NCI-H2227 treated with DMSO at 0.1 percent for 48 hours (cell line): ENCODE measurements around the gene DSTN.

Experiments
- DNase-seq: peaks from one replicate; lab custom pipeline; 2025; lab: John Stamatoyannopoulos, UW

The DSTN gene

DNA sequence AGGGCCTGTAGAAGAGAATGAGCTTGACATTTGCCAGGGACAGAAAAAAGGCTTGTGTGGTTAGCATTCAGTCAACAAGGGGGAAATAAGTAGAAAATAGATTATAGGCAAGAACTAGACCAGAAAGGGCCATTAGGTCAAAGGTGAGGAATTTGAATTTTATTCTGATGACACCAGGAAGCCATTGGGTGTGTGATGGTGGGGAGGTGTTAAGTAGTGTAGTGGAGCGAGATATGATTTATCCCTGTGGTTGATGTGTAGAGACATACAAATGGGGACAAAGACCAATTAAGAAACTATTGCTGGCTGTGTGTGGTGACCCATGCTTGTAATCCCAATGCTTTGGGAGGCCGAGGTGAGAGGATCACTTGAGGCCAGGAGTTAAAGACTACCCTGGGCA, 11.0 kb downstream of the DSTN start:
- DNase-seq: no peak

- DNase-seq: no peak
Observed at GRCh38 chr20:17583126-17583525, 13.3 kb downstream of the DSTN start.

GRCh38 chr20:17584689-17585088, 14.8 kb downstream of the DSTN start:
- DNase-seq: no peak

GRCh38 chr20:17586250-17586649, 16.4 kb downstream of the DSTN start:
- DNase-seq: no peak

GRCh38 chr20:17587148-17587547, 17.3 kb downstream of the DSTN start:
- no peak for DNase-seq

- no peak for DNase-seq
Observed at GRCh38 chr20:17587824-17588223, 17.9 kb downstream of the DSTN start.

DNA sequence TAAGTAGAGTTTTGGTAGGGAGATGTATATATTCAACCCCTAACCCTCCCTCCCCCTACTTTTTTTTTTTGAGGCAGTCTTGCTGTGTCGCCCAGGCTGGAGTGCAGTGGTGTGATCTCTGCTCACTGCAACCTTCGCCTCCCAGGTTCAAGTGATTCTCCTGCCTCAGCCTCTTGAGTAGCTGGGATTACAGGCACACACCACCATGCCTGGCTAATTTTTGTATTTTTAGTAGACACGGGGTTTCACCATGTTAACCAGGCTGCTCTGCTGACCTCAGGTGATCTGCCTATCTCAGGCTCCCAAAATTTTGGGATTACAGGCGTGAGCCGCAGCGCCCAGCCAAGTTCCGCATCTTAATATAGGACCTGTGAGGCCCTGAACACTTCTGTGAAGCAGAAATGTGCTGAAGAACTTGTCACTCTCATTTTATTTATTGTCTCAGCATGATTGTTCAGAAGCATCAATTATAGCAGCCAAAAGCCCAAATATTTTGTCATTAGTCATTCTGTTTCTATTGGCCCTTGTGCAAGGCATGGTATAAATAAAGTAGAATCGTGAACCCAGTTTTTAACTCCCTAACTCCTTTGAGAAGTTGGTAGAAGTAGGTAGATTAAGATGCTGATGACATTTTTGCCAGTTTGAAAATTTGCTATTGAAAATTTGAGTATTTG, 19.4 kb downstream of the DSTN start:
- no peak for DNase-seq

GRCh38 chr20:17590245-17590644, 20.4 kb downstream of the DSTN start:
- DNase-seq: no peak

DNA sequence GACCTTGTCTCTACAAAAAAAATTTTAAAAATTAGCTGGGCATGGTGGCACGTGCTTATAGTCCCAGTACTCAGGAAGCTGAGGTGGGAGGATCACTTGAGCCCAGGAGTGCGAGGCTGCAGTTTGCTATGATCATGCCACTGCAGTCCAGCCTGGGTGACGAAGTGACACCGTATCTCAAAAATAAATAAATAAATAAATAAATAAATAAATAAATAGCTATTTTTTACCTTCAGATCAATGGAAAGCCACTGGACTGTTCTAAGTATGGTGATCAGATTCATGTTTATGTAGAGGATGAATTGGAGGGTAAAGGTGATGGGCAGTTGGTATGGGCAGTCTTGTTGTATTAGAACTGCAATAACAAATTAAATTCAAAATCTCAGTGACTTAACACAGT, 24.0 kb downstream of the DSTN start:
- no peak for DNase-seq

DNA sequence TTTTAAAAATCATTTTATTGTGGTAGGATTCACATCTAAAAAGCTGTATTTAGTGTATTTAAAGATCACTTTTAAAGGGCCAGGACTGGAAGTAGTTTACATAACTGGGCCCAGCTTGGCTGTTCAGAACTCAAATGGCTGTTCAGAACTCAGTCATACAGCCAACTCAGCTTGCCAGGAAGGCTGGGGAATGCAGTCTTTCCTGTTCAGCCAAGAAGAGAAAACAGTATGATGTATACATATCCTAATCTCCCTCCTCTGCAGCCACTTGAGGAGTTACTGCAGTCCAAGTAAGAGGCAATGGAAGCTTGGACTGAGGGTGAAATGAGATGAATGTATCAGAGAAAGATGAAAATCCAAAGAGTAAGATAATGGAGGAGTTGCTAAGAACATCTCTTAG, 24.6 kb downstream of the DSTN start:
- no peak for DNase-seq

GRCh38 chr20:17595856-17596255, 26.0 kb downstream of the DSTN start:
- DNase-seq: no peak

DNA sequence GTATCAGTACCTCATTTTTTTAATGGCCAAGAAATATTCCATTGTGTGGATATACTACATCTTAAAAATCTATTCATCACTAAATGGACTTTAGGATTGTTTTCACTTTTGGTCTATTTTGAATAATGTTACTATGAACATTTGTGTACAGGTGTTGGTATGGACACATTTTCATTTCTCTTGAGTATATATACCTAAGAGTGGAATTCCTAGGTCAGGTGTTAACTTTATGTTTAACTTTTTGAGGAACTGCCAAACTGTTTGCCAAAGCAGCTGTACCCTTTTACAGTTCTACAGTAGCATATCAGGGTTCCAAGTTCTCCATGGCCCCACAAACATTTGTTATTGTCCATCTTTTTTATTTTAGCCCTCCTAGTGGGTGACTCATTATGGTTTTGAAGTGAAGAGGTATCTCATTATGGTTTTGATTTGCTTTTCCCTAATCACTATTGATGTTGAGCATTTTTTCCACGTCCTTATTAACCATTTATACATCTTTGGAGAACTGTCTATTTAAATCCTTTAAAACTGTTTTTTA, 28.2 kb downstream of the DSTN start:
- no peak for DNase-seq

- DNase-seq: no peak
Observed at GRCh38 chr20:17601957-17602356, 32.1 kb downstream of the DSTN start.

- DNase-seq: no peak
Observed at GRCh38 chr20:17602493-17602892, 32.6 kb downstream of the DSTN start.

DNA sequence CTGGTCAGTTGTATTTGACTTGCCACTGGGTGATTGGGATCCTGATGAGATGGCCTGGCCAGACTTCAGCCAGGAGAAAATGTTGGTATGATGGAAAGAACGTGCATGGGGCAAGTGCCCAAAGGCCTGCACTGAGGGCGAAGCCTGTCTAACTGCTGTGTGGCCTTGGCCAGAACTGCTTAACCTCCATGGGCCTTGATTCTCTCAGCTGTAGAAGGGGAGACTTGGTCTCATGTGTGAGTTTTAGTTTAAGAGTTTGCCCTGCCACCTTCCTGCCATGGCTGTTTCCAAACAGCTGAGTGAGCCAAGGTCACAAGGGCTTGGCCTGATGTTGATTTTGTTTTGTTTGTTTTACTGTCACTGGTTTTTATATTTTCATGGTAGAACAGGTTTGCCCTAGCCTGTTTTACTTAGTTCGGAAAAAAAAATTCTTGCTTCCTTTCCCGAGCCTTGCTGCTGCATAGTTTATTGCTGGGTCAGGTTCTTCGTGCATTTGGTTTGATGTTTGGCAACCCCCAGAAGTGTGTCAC, 35.3 kb downstream of the DSTN start:
- DNase-seq: no peak

- no peak for DNase-seq
Observed at GRCh38 chr20:17606001-17606400, 36.1 kb downstream of the DSTN start.

DNA sequence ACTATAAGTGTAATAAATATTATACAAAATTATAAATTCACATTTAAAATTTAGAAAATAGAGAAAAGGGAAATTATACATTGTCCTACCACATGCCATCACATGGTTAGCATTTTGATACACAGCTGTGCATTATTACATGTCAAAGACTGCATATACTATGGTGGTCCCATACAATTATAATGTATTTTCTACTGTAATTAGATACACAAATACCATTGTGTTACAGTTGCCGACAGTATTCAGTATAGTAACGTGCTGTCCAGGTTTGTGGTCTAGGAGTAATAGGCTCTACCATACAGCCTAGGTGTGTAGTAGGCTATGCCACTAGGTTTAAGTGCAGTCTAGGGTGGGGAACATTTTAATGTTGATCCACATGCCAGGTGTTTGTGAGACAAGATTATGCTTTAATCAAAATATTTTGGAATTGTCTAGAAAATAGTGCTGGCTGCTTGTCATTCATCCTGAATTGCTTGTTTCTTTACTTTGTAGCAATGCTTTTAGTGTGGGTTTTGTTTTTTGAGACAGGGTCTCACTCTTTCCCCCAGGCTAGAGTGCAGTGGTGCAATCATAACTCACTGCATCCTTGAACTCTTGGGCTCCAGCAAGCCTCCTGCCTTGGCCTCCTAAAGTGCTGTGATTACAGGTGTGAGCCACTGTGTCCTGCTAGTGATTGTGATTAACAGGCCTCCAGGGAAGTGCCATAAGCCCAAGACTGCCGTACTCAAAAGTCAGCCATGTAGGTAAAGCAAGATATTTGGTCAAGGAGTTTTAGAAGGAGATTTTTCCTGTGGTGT, 39.0 kb downstream of the DSTN start:
- no peak for DNase-seq

DNA sequence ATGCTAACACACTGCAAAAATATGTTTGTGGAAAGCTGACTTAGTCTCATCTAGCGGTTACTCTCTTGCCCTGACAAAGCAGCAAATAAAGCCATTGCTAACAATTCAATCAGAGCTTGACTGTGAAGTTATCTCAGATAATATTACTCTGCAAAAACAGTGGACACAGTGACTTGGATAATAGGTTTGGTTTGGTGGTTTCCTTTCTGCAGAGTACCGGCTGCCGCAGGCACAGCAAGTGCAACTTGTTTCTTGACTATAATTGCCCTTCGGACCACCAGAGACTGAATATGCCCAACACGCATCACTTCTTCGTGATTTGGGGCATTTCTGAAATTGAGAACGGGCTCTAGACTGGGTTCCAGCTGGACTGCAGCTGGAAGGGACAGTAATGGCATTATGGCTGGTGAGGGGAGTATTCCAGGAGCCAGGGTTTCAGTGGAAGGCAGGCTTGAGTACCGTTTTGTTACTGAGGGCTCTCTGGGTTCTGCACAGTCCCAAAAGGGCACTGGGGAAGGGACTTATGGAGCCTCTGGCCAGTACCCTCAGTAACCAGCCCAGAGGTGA, 40.0 kb downstream of the DSTN start:
- DNase-seq: no peak

DNA sequence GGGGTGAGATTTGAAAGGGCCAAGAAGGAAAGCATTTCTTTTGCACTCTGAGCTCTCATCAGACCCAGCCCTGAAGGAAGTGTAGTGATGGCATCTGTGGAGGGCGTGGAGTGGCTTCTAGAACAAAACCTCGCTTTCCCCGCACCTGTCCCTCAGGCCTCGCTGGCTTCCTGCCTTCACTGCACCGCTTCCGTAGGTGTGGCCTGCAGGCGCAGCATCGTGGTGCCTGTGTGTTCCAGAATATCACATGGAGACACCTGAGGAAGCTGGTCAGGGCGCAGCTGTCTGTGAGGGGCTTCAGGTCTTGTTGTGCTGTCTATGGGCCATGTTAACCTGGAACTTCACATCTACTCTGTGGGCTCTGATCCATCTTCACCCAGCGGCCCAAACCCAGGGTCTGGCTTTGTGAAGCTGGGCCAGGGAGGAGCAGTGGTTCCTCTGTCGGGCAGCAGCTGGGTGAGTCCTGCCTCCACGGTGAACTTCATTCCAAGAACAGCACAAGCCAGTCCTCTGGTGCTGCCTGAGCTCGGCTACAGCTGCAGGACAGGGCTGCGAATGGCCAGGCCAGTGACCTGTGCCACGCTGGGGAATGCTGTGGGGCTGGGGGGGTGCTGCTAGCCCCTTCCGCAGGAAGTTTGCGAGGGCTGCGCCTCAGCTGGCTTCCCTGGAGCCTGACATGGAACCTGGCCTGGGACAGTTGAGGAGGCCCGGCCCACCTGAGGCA, 40.9 kb downstream of the DSTN start:
- no peak for DNase-seq

DNA sequence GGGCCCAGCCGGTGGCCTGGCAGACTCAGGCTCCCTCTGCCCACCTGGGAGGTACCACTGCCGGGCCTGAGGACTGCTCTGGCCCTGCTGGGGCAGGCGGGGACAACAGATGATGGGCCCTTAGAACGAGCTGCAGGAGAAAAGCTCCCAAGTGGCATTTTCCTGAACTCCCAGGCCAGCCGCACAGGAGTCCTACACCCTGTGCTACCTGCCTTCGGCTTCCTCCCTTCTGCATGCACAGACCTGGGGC, 41.3 kb downstream of the DSTN start:
- no peak for DNase-seq

DNA sequence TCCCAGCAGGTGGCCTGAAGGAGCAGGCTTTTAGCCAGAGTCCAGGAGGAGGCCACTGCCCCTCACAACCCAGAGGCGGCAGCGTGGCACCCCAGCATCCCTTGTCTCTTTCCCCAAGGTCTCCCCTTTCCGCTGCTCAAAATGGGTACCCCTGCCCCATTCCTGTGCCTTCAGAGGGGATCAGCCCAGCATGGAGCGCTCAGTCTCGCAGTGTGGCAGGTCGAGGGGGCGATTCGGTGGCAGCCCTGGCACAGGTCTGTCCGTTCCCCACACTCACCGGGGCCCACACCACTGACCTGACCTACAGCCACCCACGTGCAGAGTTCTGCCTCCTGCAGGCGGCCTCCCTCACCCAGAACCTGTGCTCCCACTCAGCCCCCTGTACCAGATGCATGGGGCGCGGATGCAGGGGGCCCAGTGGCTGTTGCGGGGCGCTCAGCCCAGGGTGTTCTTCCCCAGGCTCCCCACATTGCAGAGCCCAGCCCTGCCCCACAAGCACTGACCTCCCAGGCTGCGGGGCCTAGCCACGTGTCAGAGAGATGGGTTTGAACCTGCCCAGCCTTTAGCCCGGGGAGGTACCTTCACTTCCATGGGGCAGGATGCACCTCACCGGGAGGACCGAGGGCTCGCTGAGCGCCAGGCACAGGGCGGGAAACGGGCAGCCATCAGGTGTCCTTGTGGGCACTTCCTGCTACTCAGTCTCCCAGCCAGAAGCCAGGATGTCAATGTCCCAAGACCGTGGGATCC, 41.8 kb downstream of the DSTN start:
- no peak for DNase-seq
